CD4-positive, alpha-beta T cell treated with Interferon alpha-2 for 1 hour (primary cell): ENCODE results near the gene C16orf89.

Experiments used
- DNase-seq, 2 donors: peaks; one replicate each; pipeline ENCODE4 v3.0.0-alpha.2; 2020 to 2022

C16orf89 gene

GRCh38 chr16:5002699-5003143, 63.0 kb downstream of the C16orf89 start:
- no peak for DNase-seq

- DNase-seq, result no peak
Observed at GRCh38 chr16:5001986-5002385, 63.8 kb downstream of the C16orf89 start.

DNA sequence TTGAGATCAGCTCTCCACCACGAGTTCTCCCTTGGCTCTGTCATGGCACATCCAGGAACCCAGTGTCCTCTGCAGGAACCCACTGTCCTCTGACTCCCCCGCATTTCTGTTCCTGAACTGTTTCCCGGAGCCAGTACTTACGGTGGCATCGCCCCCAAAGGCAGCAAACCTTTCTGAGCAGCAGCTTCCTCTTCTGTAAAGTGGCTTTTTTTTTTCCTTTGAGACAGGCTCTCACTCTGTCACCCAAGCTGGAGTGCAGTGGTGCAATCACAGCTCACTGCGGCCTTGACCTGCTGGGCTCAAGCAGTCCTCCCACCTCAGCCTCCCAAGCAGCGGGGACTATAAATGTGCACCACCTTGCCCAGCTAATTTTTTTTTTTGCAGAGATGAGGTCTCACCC, 64.2 kb downstream of the C16orf89 start:
- no peak for DNase-seq

DNA sequence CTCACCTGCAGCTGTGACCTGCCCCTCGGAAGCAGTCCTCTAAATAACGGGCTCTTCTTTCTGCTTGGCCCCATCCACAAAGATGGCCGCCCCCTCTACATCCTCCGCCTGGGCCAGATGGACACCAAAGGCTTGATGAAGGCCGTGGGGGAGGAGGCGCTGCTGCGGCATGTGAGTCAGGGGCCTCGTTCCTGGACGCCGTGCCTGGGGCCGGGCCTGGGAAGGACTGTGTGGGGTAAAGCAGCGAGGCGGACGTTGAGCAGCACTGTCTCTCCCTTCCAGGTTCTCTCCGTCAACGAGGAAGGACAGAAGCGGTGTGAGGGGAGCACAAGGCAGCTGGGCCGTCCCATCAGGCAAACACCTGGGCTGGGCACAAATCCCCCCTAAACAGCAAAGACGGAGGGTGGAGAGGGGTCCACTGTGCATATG, 65.2 kb downstream of the C16orf89 start:
- DNase-seq, result no peak

GRCh38 chr16:4994719-4995434, 70.9 kb downstream of the C16orf89 start:
- no peak for DNase-seq
